Fibroblast of pulmonary artery (primary cell): Measurements from ENCODE around the gene JDP2.

ENCODE experiments used
- DNase-seq: peaks from one replicate; pipeline ENCODE4 v3.0.0-alpha.2; 2010; ENCODE audit warnings: low read depth
- H3K4me3 ChIP-seq: replicated peaks from 2 replicates; pipeline ENCODE4 v1.5.1; 2011; ENCODE audit warnings: low read depth, mild to moderate bottlenecking, control low read depth, low read length, moderate library complexity
- CTCF ChIP-seq: IDR thresholded peaks from 2 replicates; pipeline ENCODE4 v1.5.1; 2011; ENCODE audit warnings: mild to moderate bottlenecking, control low read depth, low read length, inconsistent platforms; ENCODE audit errors: missing control alignments

Gene JDP2

DNA sequence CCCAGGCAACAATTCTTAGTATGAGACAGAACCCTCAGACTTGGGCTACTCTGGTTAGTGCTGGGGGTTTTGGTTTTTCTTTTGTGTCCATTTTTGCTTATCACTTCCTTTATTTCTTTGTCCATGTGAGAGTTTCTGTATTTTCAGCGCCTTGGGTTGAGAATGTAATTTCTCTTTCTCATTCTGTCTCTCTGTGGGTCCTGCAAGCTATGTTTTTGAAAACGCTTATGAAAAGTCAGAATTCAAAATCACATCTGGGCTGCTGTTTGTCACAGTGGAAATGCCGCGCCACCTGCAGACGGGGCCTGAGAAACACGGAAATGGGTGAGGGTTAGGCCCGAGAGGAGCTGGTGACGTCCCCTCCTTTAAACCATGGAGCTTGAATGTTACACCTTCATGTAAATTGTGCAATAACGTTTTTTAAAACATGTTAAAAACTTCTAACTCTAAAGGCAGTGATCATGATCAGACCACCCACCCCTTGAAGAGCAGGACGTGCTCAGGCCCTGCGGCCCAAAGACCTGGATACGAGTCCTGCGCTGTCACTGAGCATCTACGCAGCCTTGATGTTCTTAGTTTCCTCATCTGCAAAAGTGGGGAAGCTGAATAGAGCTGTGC, 26.1 kb downstream of the JDP2 start:
- H3K4me3 ChIP-seq, result no peak overlapping the region
- no peak for TF ChIP-seq CTCF
- DNase-seq, result no peak

DNA sequence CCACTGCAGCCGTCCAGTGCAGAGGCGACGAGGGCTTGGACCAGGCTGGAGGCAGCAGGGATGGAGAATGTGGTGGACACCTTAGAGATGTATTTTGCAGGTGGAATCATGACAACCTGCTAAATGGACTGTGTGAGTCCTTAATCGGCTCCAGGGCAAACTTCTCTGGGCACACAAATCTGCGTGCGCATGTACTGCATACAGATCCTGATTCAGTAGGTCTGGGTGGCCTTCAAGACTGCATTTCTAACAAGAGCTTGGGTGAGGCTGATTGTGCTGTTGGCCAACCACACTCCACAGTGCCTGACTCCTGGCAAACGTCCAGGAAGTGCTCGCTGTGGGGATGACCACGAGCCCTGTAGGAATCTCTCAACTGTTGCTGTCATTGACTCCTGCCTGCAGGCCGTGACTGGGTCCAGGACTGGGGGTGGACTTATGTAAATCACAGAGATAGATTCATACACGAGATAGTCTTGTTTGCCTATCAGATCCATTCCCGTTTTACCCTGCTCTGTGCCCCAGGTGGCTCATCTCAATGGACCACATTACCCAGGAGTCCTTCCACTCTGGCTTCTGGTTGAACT, 27.2 kb downstream of the JDP2 start:
- DNase-seq, result peak; percentile 78
- no peak overlapping the region for H3K4me3 ChIP-seq
- TF ChIP-seq CTCF, result no peak

GRCh38 chr14:75456069-75456996, 28.5 kb downstream of the JDP2 start:
- no peak overlapping the region for H3K4me3 ChIP-seq
- no peak for DNase-seq
- no peak for TF ChIP-seq CTCF

GRCh38 chr14:75456997-75457335, 29.1 kb downstream of the JDP2 start:
- no peak for TF ChIP-seq CTCF
- DNase-seq, result no peak
- H3K4me3 ChIP-seq, result no peak overlapping the region

DNA sequence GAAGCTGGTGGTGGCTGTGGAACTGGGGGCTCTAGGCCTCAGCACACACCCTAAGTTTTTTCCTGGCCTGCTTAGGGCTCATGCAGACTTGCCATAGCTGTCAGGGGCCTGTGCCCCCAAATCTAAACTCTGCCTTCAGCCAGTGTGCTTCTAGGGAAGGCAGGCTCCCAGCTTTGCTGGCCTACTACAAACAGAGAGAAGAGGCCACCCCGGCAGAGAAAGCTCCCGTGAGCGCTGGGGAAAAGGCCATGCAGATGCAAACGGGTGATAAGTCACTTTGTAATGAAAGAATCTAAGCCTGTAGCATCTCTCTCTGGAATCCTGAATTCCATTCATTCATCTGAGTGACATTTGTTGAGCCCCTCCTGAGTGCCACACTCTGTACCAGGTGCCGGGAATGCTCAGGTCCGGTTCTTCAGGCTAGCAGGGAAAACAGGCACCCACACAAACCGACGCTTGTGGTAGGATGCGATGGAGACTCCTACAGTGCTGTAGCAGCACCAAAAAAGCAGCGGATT, 29.9 kb downstream of the JDP2 start:
- no peak for DNase-seq
- no peak for TF ChIP-seq CTCF
- no peak overlapping the region for H3K4me3 ChIP-seq

DNA sequence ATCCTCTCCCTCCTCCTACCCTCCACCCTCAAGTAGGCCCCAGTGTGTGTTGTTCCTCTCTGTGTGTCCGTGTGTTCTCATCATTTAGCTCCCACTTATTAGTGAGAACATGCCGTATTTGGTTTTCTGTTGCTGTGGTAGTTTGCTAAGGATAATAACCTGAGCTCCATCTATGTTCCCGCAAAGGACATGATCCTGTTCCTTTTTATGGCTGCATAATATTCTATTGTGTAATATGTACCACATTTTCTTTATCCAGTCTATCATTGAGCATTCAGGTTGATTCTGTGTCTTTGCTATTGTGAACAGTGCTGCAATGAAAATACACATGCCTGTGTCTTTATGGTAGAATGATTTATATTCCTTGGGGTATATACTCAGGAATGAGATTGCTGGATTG, 30.5 kb downstream of the JDP2 start:
- DNase-seq, result no peak
- no peak for TF ChIP-seq CTCF
- H3K4me3 ChIP-seq, result no peak overlapping the region
